GM19238 (cell line): ENCODE measurements around the gene C1orf116.
"Not testable (repeated sequence)": the region's sequence is repeated elsewhere in the genome, so short reads cannot be mapped to it uniquely, and the experiment has no call there.

Source experiments
- DNase-seq: peaks from one replicate; pipeline ENCODE4 v3.0.0; 2011; ENCODE audit warnings: low spot score; ENCODE audit not compliant: insufficient read length

C1orf116 gene

GRCh38 chr1:207059881-207060280 is 27.3 kb upstream of the C1orf116 start:
- no peak for DNase-seq

GRCh38 chr1:207058878-207059867 is 26.6 kb upstream of the C1orf116 start:
- no peak for DNase-seq

GRCh38 chr1:207058252-207058651 is 25.7 kb upstream of the C1orf116 start:
- DNase-seq: no peak

- no peak for DNase-seq
Measured at GRCh38 chr1:207056673-207057072, 24.1 kb upstream of the C1orf116 start.

- no peak for DNase-seq
Measured at GRCh38 chr1:207055386-207056001, 22.9 kb upstream of the C1orf116 start.

- no peak for DNase-seq
Measured at GRCh38 chr1:207054491-207054890, 21.9 kb upstream of the C1orf116 start.

- peak; percentile 85 for DNase-seq
Measured at GRCh38 chr1:207052911-207053769, 20.6 kb upstream of the C1orf116 start, which contains the start of gene PFKFB2. Gene PFKFB2, plus strand, starts transcription at chr1:207053275. Its CDS starts 1,443 bp downstream, at chr1:207054718.

- DNase-seq: no peak
Measured at GRCh38 chr1:207051191-207051943, 18.8 kb upstream of the C1orf116 start, which contains the start of gene YOD1. Gene YOD1, minus strand, starts transcription at chr1:207051208. Its CDS starts 178 bp downstream, at chr1:207051030.

- DNase-seq: peak; percentile 70
Measured at GRCh38 chr1:207050480-207051190, 18.1 kb upstream of the C1orf116 start.

GRCh38 chr1:207049974-207050391 is 17.4 kb upstream of the C1orf116 start:
- DNase-seq: peak; percentile 29

GRCh38 chr1:207049514-207049913 is 17.0 kb upstream of the C1orf116 start:
- DNase-seq: no peak

GRCh38 chr1:207049054-207049453 is 16.5 kb upstream of the C1orf116 start:
- no peak for DNase-seq

- no peak for DNase-seq
Measured at GRCh38 chr1:207048041-207048440, 15.5 kb upstream of the C1orf116 start.

GRCh38 chr1:207047505-207047904 is 14.9 kb upstream of the C1orf116 start:
- no peak for DNase-seq

- no peak for DNase-seq
Measured at GRCh38 chr1:207045453-207045852, 12.9 kb upstream of the C1orf116 start.

- DNase-seq: not testable (repeated sequence)
Measured at GRCh38 chr1:207041397-207041796, 8.8 kb upstream of the C1orf116 start.

- DNase-seq: no peak
Measured at GRCh38 chr1:207040181-207040533, 7.6 kb upstream of the C1orf116 start.

GRCh38 chr1:207039380-207040180 is 7.0 kb upstream of the C1orf116 start:
- no peak for DNase-seq

GRCh38 chr1:207036865-207037264 is 4.3 kb upstream of the C1orf116 start:
- no peak for DNase-seq
